T-helper 2 cell treated with Interferon-gamma antibody and Interleukin-4, amounts not matched to agents 5 μg/mL and 100 μg/mL, for 36 hours (primary cell): ENCODE results near the gene PRDM16.

ENCODE experiments used
- DNase-seq: peaks from one replicate; pipeline ENCODE4 v3.0.0; 2021; ENCODE audit warnings: low spot score
- H3K27ac Mint-ChIP-seq: one replicate; pipeline ENCODE4 v1.8.0; 2021; ENCODE audit warnings: mild to moderate bottlenecking, mixed read lengths
- H3K27me3 Mint-ChIP-seq: one replicate; pipeline ENCODE4 v1.8.0; 2021; ENCODE audit warnings: low read depth, mixed read lengths
- H3K36me3 Mint-ChIP-seq: one replicate; pipeline ENCODE4 v1.8.0; 2021; ENCODE audit warnings: low read depth, mixed read lengths
- H3K4me1 Mint-ChIP-seq: one replicate; pipeline ENCODE4 v1.8.0; 2021; ENCODE audit warnings: low read depth, mixed read lengths
- H3K4me3 Mint-ChIP-seq: one replicate; pipeline ENCODE4 v1.8.0; 2022; ENCODE audit warnings: mild to moderate bottlenecking, moderate library complexity, mixed read lengths
- H3K9me3 Mint-ChIP-seq: one replicate; pipeline ENCODE4 v1.8.0; 2021; ENCODE audit warnings: mixed read lengths

PRDM16 gene

GRCh38 chr1:3473381-3473844, 404.4 kb downstream of the PRDM16 start:
- Mint-ChIP-seq H3K36me3 (no peaks in the 10 kb centered on the region), H3K9me3 (no peaks in the 10 kb centered on the region), H3K27me3 (no peaks in the 10 kb centered on the region), H3K4me3 (no peak overlapping the region), H3K4me1 (no peaks in the 10 kb centered on the region), H3K27ac (no peak overlapping the region)
- no peak for DNase-seq

- DNase-seq: no peak
- H3K4me1 Mint-ChIP-seq: no peaks in the 10 kb centered on the region
- H3K27ac Mint-ChIP-seq: no peak overlapping the region
- no peaks in the 10 kb centered on the region for H3K27me3 Mint-ChIP-seq
- H3K9me3 Mint-ChIP-seq: no peaks in the 10 kb centered on the region
- no peaks in the 10 kb centered on the region for H3K36me3 Mint-ChIP-seq
- no peak overlapping the region for H3K4me3 Mint-ChIP-seq
Measured at GRCh38 chr1:3474016-3474415, 405.0 kb downstream of the PRDM16 start.

DNA sequence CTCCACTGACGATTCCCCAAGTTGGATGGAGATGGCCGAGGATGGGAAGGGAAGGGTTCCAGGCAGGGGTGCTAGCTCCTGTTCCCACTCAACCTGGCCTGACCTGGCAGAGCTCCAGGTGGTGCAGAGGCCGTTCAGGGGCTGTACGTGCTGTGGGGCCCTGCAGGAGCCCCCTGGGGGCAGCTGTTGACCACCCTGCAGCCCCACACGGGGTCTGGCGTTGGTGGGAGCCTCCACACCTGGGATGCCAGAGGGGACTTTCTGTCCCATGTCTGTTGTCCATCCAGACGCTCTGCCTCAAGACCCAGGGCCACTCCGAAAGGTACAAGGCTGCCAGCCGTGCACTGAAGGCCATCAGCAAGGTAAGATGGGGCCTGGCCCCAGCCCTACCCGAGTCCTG, 405.4 kb downstream of the PRDM16 start:
- no peak overlapping the region for H3K27ac Mint-ChIP-seq
- no peak overlapping the region for H3K4me3 Mint-ChIP-seq
- H3K27me3 Mint-ChIP-seq: no peaks in the 10 kb centered on the region
- no peaks in the 10 kb centered on the region for H3K9me3 Mint-ChIP-seq
- no peaks in the 10 kb centered on the region for H3K4me1 Mint-ChIP-seq
- DNase-seq: no peak
- H3K36me3 Mint-ChIP-seq: no peaks in the 10 kb centered on the region

DNA sequence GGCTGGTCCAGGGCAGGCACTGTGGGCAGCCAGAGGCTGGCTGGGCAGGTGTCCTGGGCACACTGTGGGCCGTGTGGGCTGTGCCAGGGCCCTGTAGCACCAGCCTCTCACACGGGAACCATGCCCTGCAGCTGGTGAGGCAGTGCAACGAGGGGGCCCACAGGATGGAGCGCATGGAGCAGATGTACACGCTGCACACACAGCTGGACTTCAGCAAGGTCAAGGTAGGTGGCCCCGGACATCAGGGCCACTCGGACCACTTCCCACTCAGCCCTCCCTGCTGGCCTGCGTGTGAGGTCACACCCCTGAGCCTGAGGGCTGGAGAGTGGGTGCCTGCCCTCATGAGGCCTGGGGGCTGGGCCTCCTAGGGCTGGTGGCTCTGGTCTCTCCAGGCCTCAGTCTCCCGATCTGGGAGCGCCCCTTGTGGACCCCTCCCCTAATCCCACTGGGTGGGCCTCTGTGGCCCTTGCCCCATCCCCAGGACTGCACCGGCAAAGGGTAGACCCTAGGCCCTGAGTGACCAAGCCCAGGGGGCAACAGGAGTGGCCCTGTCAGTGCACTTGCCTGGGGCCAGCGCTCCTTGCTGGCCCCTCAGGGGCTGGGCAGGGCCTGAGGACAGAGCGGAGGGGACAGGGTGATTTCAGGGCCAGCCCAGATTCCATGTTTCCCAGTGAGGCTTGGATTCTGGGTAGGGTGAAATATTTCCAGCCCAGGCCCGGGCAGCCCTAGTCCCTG, 407.0 kb downstream of the PRDM16 start:
- no peak overlapping the region for H3K27ac Mint-ChIP-seq
- no peaks in the 10 kb centered on the region for H3K27me3 Mint-ChIP-seq
- DNase-seq: no peak
- H3K9me3 Mint-ChIP-seq: no peaks in the 10 kb centered on the region
- no peak overlapping the region for H3K4me3 Mint-ChIP-seq
- no peaks in the 10 kb centered on the region for H3K4me1 Mint-ChIP-seq
- H3K36me3 Mint-ChIP-seq: no peaks in the 10 kb centered on the region

DNA sequence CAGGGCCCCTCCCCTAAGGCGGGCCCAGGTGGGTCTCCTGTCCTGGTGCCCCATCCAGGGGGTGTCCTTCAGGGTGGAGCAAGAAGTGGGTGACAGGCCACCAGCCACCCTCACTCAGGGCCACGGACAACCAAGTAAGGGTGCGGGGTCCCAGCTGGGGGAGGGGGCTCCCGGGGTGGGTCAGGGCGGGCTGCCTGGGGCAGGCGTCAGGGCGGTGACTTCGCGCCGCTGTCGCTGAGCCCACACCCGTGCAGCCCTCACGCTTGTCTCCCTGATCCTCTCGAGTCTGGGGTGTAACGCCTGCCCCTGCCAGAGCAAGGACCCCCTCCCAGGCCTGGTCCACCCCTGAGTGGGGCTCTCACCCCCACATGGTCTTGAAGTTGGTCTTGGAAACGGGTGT, 407.7 kb downstream of the PRDM16 start:
- Mint-ChIP-seq H3K36me3 (no peaks in the 10 kb centered on the region), H3K27me3 (no peaks in the 10 kb centered on the region), H3K27ac (no peak overlapping the region), H3K9me3 (no peaks in the 10 kb centered on the region), H3K4me1 (no peaks in the 10 kb centered on the region), H3K4me3 (no peak overlapping the region)
- no peak for DNase-seq

GRCh38 chr1:3477241-3477995, 408.4 kb downstream of the PRDM16 start:
- no peaks in the 10 kb centered on the region for H3K4me1 Mint-ChIP-seq
- no peak for DNase-seq
- no peaks in the 10 kb centered on the region for H3K36me3 Mint-ChIP-seq
- H3K27me3 Mint-ChIP-seq: no peaks in the 10 kb centered on the region
- H3K27ac Mint-ChIP-seq: no peak overlapping the region
- H3K4me3 Mint-ChIP-seq: no peak overlapping the region
- no peaks in the 10 kb centered on the region for H3K9me3 Mint-ChIP-seq

GRCh38 chr1:3478187-3478586, 409.2 kb downstream of the PRDM16 start:
- no peaks in the 10 kb centered on the region for H3K36me3 Mint-ChIP-seq
- H3K27ac Mint-ChIP-seq: no peak overlapping the region
- no peaks in the 10 kb centered on the region for H3K9me3 Mint-ChIP-seq
- no peak overlapping the region for H3K4me3 Mint-ChIP-seq
- no peaks in the 10 kb centered on the region for H3K27me3 Mint-ChIP-seq
- no peaks in the 10 kb centered on the region for H3K4me1 Mint-ChIP-seq
- DNase-seq: no peak

GRCh38 chr1:3479511-3480368, 410.7 kb downstream of the PRDM16 start:
- Mint-ChIP-seq H3K4me3 (no peak overlapping the region), H3K27ac (no peak overlapping the region), H3K9me3 (no peaks in the 10 kb centered on the region), H3K4me1 (no peaks in the 10 kb centered on the region), H3K27me3 (no peaks in the 10 kb centered on the region), H3K36me3 (no peaks in the 10 kb centered on the region)
- no peak for DNase-seq

DNA sequence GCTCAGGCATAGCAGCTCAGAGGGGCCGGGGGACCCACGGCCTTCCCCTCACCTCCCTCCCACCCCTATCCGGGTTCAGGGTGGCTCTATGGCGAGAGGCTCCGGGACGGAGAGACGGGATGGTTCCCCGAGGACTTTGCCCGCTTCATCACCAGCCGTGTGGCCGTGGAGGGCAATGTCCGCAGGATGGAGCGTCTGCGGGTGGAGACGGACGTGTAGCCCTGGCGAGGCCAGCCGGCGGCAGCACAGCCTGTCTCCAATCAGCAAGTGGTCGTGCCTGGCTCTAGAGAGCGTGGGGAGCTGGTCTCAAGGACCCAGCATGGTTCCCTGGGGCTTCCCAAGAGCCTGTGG, 411.3 kb downstream of the PRDM16 start:
- H3K9me3 Mint-ChIP-seq: no peaks in the 10 kb centered on the region
- H3K4me3 Mint-ChIP-seq: no peak overlapping the region
- no peaks in the 10 kb centered on the region for H3K27me3 Mint-ChIP-seq
- no peak overlapping the region for H3K27ac Mint-ChIP-seq
- H3K4me1 Mint-ChIP-seq: no peaks in the 10 kb centered on the region
- no peak for DNase-seq
- H3K36me3 Mint-ChIP-seq: no peaks in the 10 kb centered on the region

DNA sequence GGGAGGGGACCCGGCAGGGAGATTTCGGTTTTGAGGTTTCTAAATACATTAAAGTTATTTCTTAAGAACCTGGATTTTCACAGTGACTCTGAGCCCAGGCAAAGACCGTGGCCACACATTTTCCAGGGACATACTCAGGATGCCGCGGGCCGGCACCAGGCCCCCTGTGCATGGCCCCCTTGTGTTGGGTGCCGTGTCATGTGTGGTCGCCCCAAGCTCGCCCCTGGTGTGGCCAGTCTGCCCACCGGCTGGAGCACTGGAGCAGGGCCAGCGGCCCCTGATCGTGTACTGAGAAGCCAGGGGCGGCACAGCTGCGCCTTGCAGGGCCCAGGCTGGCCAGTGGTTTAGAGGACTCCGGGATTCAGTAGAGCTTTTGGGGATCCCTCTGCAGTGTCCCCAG, 412.0 kb downstream of the PRDM16 start:
- H3K4me3 Mint-ChIP-seq: no peak overlapping the region
- no peaks in the 10 kb centered on the region for H3K36me3 Mint-ChIP-seq
- H3K9me3 Mint-ChIP-seq: no peaks in the 10 kb centered on the region
- H3K27me3 Mint-ChIP-seq: no peaks in the 10 kb centered on the region
- H3K4me1 Mint-ChIP-seq: no peaks in the 10 kb centered on the region
- no peak for DNase-seq
- H3K27ac Mint-ChIP-seq: no peak overlapping the region

DNA sequence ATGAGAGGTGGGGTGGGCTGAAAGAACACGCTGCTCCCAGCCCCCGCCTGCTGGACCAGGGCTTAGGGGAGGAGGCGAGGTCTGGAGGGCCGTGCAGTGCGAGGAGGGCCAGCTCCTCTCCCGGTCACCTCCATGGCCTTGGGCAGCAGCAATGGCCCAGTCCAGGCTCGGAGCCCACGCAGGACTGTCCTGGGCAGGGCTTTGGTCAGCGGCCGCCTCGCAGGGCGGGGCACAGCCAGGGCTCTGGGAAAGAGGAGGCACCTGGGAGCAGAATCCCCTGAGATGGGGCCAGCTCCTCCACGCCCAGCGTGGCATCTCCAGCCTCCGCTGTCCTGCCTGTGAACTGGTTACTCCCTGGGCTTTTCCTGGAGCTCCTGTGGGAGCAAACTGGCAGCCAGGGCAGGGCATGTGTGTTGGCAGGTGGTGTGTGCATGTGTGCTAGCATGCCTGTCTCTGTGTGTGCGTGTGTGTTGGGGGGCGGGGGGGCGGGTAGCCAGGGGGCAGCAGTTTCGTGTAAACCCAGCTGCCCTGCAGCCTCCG, 412.9 kb downstream of the PRDM16 start:
- no peak overlapping the region for H3K4me3 Mint-ChIP-seq
- H3K4me1 Mint-ChIP-seq: no peaks in the 10 kb centered on the region
- no peaks in the 10 kb centered on the region for H3K9me3 Mint-ChIP-seq
- H3K27me3 Mint-ChIP-seq: no peaks in the 10 kb centered on the region
- H3K36me3 Mint-ChIP-seq: no peaks in the 10 kb centered on the region
- DNase-seq: no peak
- no peak overlapping the region for H3K27ac Mint-ChIP-seq

GRCh38 chr1:3482378-3482849, 413.4 kb downstream of the PRDM16 start:
- H3K27me3 Mint-ChIP-seq: no peaks in the 10 kb centered on the region
- H3K4me3 Mint-ChIP-seq: no peak overlapping the region
- H3K9me3 Mint-ChIP-seq: no peaks in the 10 kb centered on the region
- no peaks in the 10 kb centered on the region for H3K36me3 Mint-ChIP-seq
- H3K4me1 Mint-ChIP-seq: no peaks in the 10 kb centered on the region
- H3K27ac Mint-ChIP-seq: no peak overlapping the region
- no peak for DNase-seq

DNA sequence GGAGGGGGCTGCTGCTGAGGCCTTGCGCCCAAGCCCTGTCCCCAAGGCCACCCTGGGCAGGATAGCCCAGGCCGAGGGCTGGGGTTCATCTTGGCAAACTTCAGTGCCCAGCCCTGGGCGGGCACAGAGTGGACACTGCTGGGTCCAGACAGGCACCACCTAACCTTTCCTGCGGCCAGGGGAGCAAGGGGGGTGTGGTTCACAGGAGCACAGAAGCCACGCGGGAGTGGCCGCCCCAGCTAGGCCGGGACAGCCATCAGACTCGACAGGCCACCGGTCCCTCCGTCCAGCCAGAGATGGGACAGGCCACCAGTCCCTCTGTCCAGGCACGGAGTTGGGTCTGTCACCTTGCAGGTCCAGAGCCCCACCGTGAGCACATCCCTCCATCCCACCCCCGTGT, 414.4 kb downstream of the PRDM16 start:
- no peaks in the 10 kb centered on the region for H3K9me3 Mint-ChIP-seq
- no peaks in the 10 kb centered on the region for H3K27me3 Mint-ChIP-seq
- no peak for DNase-seq
- H3K27ac Mint-ChIP-seq: no peak overlapping the region
- H3K4me3 Mint-ChIP-seq: no peak overlapping the region
- H3K4me1 Mint-ChIP-seq: no peaks in the 10 kb centered on the region
- H3K36me3 Mint-ChIP-seq: no peaks in the 10 kb centered on the region
